Stimulated activated CD8-positive, alpha-beta memory T cell treated with anti-CD3 and anti-CD28 coated beads, Interleukin-15, amount 100 ng/mL, for 24 hours (primary cell): ENCODE results near the gene RAB42.
"Not testable (repeated sequence)": the region's sequence is repeated elsewhere in the genome, so short reads cannot be mapped to it uniquely, and the experiment has no call there.

Experiments used
- DNase-seq: peaks from one replicate; pipeline ENCODE4 v3.0.0-alpha.2; 2020; ENCODE audit warnings: low read depth

RAB42 gene

DNA sequence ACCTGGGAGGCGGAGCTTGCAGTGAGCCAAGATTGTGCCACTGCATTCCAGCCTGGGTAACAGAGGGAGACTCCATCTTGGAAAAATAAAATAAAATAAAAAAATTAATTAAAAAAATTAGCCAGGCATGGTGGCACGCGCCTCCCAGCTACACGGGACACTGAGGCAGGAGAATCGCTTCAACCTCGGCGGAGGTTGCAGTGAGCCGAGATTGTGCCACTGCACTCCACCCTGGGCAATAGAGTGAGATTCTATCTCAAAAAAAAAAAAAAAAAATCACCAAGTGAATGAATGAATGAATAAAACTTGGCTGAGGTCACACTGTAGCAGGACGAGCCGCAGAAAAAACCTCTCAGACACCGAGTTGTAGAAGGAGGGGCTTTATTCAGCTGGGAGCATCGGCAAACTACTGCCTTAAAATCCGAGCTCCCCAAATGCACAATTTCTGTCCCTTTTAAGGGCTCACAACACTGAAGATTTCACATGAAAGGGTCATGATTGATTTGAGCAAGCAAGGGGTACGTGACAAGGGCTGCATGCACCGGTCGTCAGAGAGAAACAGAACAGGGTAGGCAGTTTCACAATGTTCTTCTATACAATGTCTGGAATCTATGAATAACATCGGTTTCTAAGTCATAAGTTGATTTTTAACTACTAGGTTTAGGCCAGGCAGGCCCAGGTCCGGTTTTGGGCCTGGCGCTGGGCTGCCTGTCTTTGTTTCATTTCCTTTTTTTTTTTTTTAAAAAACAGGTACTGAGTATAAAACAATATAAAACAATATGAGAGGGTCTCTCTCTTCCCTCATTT, 5.3 kb upstream of the RAB42 start:
- DNase-seq, result not testable (repeated sequence)

DNA sequence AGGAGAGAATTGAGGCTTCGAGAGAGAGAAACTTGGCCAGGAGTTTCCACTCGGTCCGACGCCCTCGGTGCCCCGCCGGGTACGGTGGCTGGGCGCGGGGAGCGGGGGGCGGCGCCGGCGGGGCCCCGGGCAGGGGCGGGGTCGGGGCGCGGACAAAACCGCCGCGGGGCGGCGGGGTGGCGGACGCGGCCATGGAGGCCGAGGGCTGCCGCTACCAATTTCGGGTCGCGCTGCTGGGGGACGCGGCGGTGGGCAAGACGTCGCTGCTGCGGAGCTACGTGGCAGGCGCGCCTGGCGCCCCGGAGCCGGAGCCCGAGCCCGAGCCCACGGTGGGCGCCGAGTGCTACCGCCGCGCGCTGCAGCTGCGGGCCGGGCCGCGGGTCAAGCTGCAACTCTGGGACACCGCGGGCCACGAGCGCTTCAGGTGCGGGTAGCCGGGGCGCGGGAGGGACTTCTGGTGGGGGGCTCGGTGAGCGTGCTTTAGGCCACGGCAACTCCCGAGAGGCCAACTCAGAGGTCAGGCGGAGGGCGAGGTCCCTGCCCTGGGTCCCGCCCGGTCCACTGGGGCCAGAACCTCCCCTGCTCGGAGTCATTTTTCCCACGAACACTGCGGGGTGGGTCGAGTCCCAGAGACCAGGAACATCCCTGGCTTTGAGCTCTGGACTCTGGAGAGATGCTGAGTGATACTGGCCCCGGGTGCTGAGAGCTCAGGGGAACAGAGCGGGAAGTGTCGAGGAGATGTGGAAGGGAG, 431 bp downstream of the RAB42 start:
- no peak for DNase-seq

DNA sequence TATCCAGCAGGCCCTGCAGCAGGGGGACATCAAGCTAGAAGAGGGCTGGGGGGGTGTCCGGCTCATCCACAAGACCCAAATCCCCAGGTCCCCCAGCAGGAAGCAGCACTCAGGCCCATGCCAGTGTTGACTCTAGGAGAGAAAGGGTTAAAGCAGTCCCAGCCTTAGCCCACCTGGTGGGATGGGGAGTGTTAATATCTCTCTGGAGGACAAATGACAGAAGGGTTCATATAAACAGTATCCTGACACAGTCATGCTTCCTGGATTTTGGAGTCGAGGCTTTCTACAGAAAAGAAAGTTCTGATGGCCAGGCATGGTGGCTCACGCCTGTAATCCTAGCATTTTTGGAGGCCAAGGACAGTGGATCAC, 1.9 kb downstream of the RAB42 start:
- not testable (repeated sequence) for DNase-seq

DNA sequence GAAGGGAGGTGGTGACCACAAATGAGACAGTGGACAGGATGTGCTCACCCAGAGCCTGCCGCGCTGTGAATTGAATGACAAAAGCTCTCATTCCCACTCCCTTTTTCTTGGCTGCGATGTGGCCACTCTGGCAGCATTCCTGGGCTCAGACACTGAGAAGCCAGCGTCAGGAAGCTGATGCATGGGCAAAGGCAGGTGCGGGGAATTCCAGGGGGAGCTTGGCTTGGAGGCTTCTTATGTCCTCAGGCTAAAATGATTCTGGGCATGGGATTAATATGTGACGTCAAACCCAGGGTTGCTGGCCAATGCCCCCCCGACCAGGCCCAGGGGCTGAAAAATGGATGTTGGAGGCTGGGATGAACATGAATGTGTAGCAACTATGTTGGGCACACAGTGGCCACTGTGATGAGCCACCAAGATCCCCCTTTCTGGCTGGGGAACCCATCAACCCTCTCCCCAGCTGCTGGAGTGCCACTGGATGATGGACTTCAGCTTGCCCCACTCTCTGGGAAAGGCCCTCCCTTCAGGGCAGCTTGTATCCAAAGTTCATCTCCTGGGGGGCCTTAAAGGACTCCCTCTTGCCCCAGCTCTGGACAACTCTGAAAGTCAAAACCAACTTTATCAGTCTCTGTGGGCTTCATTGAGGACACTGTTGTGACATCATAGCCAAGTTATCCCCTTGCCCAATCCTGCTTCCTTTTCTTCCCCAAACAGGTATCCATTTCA, 2.8 kb downstream of the RAB42 start:
- not testable (repeated sequence) for DNase-seq

DNA sequence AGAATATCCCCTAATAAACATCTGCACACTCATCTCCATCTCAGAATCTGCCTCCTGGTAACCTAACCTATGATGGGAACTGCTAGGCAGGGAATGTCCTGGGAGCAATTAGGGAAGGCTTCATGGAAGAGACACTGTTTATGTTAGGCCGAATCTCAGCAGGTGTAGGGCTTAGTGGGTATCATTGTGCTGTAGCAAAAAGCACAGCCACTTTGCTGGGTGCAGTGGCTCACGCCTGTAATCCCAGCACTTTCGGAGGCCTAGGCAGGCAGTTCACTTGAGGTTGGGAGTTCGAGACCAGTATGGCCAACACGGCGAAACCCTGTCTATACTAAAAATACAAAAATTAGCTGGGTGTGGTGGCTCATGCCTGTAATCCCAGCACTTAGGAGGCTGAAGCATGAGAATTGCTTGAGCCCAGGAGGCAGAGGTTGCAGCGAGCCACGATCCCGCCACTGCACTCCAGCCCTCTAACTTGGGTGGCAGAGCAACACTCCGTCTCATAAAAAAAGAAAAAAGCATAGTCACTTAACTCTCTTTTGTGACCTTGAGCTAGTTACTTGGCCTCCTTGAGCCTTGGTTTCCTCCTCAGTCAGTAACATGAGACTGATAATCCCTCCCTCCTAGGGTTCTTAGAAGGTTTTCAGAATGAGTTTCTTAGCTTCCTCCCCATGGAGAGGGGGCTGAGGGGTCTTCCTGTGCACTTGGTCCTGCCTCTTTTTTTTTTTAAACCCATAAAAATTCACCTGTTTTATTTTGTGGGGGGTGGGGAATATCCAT, 3.5 kb downstream of the RAB42 start:
- DNase-seq, result no peak

DNA sequence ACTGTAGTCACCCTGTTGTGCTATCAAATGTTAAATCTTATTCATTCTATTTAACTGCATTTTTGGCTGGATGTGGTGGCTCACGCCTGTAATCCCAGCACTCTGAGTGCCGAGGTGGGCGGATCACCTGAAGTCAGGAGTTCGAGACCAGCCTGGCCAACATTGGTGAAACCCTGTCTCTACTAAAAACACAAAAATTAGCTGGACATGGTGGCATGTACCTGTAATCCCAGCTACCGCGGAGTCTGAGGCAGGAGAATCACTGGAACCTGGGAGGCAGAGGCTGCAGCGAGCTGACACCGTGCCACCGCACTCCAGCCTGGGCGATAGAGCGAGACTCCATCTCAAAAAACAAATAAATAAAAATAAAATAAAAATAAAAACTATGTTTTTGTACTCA, 4.2 kb downstream of the RAB42 start:
- not testable (repeated sequence) for DNase-seq

DNA sequence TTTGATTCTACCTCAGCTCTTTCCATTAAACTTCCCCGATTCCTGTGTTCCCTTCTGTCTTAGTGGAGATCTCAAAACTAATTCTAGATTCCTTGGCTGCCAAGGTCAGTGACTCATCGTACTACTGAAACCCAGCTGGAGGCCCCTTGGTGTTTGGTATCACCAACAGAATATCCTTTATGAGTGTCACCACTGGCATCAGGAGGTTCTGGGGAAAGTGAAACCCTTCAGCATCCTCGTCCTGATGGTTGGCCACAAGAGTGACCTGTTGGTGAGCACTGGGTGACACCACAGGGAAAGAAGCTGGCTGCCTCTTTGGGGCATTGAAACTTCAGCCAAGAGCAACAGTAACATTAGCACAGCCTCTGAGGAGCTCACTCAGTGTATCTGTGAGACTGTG, 9.6 kb downstream of the RAB42 start:
- DNase-seq, result no peak

DNA sequence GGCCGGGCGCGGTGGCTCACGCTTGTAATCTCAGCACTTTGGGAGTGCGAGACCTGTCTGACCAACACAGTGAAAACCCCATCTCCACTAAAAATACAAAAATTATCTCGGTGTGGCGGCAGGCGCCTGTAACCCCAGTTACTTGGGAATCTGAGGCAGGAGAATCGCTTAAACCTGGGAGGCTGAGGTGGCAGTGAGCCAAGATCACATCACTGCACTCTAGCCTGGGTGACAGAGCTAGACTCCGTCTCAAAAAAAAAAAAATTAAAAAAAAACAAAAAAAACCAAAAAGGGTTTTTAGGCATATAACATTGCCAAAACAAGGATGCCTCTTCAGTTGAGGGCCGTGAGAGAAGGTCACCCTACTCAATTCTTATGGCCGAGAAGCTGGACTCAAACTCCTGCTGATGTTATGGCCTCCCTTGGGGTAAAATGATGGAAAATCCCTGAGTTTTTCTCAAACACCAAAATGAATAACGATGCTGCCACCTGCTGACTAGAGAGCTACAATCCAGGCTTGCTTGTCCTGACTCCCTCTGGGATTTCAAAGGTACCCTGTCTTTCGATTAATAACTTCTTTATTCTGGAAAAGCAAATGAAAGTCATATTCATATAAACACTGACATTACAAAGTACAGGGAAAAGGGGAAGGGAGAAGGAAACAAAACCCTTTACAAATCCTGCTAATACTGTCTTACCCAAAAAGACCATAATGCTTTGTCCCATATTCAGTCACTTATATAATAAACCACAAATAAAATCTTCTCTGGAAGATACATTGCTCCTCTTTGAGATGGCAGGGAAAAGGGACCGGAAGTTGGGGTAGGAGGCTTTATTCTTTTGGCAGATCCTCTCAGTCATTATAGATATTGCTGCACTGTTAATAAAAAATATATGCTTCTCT, 10.7 kb downstream of the RAB42 start:
- DNase-seq, result no peak

DNA sequence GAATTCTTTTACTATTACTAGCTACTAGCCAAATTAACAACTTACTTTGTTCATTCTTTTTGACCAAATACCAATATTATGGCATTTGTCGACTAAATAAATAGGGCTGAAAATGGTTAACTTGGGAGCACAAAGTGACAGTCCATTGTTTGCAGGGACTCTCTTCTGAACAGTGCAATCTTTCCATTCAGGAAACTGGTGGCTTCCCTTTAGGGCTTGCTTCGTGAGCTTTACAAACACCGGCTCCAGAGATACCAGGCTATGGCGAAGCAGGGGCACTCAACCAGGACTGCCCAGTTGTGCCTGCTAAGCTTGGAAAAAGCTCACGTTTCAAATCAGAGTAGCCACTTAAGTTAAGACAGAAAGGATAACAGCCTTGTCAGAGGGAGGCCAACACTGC, 12.3 kb downstream of the RAB42 start:
- DNase-seq, result no peak

DNA sequence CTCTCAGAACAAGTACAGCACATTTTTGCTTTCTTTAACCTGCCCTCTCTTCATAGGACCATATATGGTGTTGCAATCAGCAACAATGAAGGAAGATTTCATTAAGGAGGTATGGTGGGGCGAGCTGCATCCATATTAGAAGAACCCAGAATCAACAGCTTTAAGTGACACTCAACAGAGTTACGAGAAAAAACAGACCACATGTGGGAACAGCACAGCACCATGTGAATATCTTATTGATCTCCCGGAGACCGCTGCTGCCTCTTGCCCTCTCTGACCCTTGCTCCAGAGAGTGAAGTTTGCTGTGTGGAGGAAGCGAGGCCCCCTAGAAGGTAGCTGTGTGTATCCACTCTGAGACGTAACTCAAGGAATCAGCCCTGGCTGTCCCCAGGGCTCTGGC, 12.9 kb downstream of the RAB42 start:
- no peak for DNase-seq

DNA sequence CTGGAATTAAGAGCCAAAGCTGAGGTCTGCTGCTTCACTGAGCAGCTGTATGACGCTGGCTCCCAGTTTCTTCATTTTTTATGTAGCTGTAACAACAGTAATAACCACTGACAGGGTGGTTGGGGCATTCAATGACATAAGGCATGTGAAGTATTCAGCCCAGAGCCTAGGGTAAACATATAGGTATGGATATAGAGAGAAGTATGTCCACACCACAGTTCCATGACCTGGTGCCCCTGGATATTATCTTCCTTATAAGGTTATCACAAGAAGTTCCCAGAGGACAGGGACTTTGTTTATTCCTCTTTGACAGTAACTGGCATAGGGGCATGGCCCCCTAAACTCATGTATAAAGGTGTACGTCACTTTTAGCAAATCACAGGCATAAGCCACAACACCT, 14.7 kb downstream of the RAB42 start:
- no peak for DNase-seq

DNA sequence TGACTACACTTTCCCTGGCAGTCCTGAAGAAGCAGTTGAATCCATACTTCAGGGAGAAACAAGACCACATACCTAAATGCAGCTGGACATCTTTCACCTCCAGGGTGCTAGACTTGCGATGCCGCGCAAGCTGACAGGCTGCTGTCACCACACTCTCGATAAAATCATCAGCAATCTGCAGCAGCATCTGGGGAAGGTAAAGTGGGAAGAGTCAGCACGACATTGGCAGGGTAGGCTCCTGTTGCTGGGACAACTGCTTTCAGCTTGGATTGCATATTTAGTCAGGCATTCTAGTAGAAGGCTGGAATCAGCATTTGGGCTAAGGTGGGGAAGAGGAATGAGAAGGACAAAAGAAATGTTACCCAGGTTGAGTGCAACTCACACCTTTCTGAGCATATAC, 21.1 kb downstream of the RAB42 start:
- DNase-seq, result no peak

DNA sequence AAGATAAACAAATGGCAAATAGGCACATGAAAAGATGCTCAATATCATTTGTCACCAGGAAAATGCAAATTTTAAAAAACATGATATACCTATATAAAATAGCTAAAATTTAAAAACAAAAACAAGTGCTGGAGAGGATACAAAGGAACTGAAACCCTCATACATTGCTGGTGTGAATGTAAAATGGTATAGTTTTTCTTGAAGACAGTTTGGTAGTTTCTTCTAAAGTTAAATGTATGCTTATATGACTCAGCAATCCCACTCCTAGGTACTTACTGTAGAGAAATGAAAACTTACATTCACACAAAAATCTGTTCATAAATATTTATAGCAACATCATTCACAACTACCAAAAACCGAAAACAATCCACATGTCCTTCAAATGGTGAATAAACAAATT, 39.6 kb downstream of the RAB42 start:
- no peak for DNase-seq

DNA sequence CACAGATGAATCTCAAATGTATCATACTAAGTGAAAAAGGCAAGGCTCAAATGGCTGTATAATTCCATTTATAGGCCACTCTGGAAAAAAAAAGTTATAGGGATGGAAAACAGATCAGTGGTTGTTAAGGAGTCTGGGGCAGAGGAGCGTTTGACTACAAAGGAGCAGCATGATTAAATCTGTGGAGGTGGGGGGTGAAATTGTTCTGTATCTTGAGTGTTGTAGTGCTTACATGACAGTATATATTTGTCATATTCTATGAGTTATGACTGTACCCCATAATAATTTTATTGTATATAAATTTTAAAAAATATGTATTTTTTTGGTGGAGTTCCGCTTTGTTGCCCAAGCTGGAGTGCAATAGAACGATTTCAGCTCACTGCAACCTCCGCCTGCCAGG, 40.5 kb downstream of the RAB42 start:
- DNase-seq, result no peak

DNA sequence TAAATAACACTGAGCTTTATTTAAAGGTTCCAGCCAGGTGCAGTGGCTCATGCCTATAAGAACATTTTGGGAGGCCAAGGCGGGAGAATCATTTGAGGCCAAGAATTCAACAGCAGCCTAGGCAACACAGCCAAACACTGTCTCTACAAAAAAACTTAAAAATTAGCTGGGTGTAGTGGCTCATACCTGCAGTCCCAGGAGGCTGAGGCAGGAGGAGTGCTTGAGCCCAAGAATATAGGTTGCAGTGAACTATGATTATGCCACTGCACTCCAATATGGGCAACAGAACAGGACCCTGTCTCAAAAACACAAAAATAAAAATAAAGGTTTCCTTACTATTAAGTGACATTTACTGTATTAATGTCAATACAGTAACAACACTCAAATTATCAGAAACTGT, 48.7 kb downstream of the RAB42 start:
- DNase-seq, result no peak

DNA sequence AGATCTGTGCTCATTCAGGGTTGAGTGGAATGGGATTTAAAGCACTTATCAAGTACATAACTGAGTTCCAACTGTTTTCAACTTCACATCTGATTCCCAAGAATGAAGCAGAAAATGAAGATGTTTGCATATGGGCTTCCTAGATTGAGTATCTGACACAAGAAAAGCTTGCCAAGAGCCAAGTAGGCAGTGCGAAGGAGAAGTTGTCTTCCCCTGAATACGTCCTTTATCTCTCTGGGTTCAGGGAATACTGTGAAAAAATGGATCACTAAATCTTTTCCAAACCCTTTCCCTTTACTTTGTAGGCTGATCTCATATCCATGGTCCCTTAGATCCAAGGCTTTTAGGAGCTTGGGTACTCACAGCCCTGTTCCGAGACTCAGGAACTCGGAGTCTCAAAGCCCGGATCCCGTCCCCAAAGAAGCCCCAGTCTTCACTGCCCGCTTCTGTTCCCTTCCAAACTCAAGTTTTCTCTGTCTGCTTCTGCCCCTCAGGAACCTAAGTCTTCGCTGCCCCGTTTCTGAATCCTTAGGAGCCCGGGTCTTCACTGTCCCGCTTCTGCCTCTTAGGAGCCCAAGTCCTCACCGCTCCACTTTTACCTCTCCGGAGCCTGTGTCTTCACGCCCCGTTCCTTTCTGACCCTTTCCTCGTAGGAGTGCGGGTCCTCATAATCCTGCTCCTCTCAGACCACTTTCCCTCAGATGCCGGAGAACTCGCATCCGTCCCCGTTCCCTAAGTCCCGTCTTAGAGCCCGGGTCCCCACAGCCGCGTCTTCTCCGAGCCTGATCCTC, 50.2 kb downstream of the RAB42 start:
- DNase-seq, result no peak

DNA sequence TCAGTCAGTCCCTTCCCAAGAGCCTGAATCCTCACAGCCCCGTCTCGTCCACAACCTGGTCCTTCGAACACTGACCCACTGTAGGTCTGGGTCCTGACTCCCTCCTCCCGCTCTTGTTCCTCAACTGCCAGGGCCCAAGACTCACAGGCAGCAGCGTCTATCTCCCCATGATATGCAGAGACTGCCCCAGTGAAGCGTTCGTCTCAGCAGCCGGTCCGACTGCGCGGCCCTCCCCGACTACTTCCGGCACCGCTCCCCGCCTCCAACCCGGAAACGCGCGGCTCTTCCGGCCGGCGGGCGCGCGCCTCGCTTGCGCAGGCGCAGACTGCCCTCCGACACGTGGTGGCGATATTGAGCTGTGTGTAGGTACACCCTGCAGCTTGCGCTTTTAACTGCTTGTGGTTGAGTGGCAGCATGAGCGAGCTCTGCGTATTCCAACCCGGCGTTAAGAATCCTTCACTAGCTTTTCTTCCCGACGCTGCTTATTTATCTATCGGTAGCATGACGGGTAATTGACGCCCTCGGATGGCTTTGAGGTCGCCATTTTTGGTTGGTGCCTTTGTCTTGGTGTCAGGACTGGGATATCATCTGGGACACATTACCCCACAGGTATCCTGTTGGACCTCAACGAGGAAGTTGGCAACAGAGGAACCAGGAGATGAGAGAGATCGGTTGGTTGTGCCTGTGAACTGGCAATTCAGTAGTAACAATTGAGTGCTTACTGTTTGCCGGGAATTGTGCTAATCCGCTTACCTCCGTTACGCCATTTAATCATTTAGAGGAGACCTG, 51.0 kb downstream of the RAB42 start, which contains the start of gene TAF12:
Gene TAF12, minus strand, starts transcription at position 221 of the 789 bp plus-strand sequence. CDS start 20,986 bp downstream, outside the sequence.
- DNase-seq, result peak; percentile 82

DNA sequence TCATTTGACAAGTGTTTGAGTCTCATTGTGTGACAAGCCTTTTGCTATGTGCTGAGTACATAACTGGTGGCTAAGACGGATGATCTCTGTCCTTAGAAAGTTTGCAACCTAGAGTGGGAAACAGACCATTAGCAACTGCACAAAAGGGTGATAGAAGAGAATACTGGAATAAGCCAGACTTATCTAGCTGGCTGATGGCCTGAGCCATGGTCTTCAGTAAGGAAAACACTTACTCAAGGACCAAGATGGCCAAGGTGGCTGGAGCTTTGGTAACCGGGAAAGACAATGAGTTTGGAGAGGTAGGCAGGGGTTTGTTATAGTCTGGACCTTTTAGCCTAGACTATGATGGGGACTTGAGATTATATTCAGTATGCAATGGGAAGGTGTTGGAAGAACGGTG, 52.4 kb downstream of the RAB42 start:
- DNase-seq, result no peak
